Measurements from ENCODE around the gene KIRREL2. TPM values are rescaled to one million over a fixed set of nuclear protein-coding genes. Genes with fewer than 3 reads are reported as not detected.

Gene KIRREL2
- total and polyA plus RNA-seq, 2 experiments from 2014 or later = 3.6 to 9.9 TPM

DNA sequence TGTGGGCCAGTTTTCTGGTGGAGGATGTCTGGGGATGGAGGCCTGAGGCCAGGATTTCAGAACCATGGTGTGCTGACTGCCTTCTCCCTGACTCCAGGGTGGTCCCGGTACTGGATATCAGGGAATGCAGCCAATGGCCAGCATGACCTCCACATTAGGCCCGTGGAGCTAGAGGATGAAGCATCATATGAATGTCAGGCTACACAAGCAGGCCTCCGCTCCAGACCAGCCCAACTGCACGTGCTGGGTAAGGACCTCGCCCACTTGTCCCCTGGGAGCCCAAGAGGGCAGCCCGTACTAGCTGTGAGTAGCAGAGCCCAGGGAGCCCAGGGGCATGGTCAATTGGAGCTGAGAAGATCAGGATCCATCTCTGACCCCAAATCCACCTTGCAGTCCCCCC, 1.6 kb downstream of the KIRREL2 start:
- Mint-ChIP-seq H3K9me3 (no peaks in the 10 kb centered on the region), H3K4me1 (peaks cover 31% of the 10 kb centered on the region), H3K27ac (no peak overlapping the region), H3K27me3 (ENCODE audit: insufficient read depth, low read depth, poor library complexity) (peaks cover 69% of the 10 kb centered on the region), H3K4me3 (no peak overlapping the region; the same call in 2 of the 3 replicates), H3K36me3 (ENCODE audit: low read depth) (no peaks in the 10 kb centered on the region; the same call in 2 of the 3 replicates)
- Histone ChIP-seq H3K79me2 (replicated peaks; ENCODE audit: insufficient read depth) (no peaks in the 10 kb centered on the region), H3K27ac (ENCODE audit: low read depth) (no peak overlapping the region), H3F3A (replicated peaks; ENCODE audit: low read depth) (0 out of 2 replicates have a peak, but pooled peaks cover 3% of the 10 kb centered on the region), H3K27me3 (ENCODE audit: insufficient read depth) (peaks cover 76% of the 10 kb centered on the region), H3K4me2 (no peak overlapping the region), H2AFZ (no peak overlapping the region), H3K4me3 (no peak overlapping the region), H3K36me3 (ENCODE audit: insufficient read depth) (no peaks in the 10 kb centered on the region; the same call in 1 of the 2 replicates), H3K9me2 (ENCODE audit: insufficient read depth) (no peaks in the 10 kb centered on the region), H4K20me1 (replicated peaks; ENCODE audit: insufficient read depth) (no peaks in the 10 kb centered on the region), H3K4me1 (ENCODE audit: insufficient read depth) (peaks cover 23% of the 10 kb centered on the region)
- TF ChIP-seq, protein P1, sequence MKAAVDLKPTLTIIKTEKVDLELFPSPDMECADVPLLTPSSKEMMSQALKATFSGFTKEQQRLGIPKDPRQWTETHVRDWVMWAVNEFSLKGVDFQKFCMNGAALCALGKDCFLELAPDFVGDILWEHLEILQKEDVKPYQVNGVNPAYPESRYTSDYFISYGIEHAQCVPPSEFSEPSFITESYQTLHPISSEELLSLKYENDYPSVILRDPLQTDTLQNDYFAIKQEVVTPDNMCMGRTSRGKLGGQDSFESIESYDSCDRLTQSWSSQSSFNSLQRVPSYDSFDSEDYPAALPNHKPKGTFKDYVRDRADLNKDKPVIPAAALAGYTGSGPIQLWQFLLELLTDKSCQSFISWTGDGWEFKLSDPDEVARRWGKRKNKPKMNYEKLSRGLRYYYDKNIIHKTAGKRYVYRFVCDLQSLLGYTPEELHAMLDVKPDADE (IDR thresholded peaks at IDR 0.05) = no peak
- TF ChIP-seq, protein P2, sequence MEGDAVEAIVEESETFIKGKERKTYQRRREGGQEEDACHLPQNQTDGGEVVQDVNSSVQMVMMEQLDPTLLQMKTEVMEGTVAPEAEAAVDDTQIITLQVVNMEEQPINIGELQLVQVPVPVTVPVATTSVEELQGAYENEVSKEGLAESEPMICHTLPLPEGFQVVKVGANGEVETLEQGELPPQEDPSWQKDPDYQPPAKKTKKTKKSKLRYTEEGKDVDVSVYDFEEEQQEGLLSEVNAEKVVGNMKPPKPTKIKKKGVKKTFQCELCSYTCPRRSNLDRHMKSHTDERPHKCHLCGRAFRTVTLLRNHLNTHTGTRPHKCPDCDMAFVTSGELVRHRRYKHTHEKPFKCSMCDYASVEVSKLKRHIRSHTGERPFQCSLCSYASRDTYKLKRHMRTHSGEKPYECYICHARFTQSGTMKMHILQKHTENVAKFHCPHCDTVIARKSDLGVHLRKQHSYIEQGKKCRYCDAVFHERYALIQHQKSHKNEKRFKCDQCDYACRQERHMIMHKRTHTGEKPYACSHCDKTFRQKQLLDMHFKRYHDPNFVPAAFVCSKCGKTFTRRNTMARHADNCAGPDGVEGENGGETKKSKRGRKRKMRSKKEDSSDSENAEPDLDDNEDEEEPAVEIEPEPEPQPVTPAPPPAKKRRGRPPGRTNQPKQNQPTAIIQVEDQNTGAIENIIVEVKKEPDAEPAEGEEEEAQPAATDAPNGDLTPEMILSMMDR (conservative IDR thresholded peaks at IDR 0.05; ENCODE audit: low read depth in 2 of 2) = no peak
- TF ChIP-seq, protein P3, sequence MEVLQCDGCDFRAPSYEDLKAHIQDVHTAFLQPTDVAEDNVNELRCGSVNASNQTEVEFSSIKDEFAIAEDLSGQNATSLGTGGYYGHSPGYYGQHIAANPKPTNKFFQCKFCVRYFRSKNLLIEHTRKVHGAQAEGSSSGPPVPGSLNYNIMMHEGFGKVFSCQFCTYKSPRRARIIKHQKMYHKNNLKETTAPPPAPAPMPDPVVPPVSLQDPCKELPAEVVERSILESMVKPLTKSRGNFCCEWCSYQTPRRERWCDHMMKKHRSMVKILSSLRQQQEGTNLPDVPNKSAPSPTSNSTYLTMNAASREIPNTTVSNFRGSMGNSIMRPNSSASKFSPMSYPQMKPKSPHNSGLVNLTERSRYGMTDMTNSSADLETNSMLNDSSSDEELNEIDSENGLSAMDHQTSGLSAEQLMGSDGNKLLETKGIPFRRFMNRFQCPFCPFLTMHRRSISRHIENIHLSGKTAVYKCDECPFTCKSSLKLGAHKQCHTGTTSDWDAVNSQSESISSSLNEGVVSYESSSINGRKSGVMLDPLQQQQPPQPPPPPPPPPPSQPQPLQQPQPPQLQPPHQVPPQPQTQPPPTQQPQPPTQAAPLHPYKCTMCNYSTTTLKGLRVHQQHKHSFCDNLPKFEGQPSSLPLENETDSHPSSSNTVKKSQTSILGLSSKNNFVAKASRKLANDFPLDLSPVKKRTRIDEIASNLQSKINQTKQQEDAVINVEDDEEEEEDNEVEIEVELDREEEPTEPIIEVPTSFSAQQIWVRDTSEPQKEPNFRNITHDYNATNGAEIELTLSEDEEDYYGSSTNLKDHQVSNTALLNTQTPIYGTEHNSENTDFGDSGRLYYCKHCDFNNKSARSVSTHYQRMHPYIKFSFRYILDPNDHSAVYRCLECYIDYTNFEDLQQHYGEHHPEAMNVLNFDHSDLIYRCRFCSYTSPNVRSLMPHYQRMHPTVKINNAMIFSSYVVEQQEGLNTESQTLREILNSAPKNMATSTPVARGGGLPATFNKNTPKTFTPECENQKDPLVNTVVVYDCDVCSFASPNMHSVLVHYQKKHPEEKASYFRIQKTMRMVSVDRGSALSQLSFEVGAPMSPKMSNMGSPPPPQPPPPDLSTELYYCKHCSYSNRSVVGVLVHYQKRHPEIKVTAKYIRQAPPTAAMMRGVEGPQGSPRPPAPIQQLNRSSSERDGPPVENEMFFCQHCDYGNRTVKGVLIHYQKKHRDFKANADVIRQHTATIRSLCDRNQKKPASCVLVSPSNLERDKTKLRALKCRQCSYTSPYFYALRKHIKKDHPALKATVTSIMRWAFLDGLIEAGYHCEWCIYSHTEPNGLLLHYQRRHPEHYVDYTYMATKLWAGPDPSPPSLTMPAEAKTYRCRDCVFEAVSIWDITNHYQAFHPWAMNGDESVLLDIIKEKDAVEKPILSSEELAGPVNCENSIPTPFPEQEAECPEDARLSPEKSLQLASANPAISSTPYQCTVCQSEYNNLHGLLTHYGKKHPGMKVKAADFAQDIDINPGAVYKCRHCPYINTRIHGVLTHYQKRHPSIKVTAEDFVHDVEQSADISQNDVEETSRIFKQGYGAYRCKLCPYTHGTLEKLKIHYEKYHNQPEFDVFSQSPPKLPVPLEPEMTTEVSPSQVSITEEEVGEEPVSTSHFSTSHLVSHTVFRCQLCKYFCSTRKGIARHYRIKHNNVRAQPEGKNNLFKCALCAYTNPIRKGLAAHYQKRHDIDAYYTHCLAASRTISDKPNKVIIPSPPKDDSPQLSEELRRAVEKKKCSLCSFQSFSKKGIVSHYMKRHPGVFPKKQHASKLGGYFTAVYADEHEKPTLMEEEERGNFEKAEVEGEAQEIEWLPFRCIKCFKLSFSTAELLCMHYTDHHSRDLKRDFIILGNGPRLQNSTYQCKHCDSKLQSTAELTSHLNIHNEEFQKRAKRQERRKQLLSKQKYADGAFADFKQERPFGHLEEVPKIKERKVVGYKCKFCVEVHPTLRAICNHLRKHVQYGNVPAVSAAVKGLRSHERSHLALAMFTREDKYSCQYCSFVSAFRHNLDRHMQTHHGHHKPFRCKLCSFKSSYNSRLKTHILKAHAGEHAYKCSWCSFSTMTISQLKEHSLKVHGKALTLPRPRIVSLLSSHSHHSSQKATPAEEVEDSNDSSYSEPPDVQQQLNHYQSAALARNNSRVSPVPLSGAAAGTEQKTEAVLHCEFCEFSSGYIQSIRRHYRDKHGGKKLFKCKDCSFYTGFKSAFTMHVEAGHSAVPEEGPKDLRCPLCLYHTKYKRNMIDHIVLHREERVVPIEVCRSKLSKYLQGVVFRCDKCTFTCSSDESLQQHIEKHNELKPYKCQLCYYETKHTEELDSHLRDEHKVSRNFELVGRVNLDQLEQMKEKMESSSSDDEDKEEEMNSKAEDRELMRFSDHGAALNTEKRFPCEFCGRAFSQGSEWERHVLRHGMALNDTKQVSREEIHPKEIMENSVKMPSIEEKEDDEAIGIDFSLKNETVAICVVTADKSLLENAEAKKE (CRISPR knock-in tag; IDR thresholded peaks at IDR 0.05) = no peak
- TF ChIP-seq, protein P4, sequence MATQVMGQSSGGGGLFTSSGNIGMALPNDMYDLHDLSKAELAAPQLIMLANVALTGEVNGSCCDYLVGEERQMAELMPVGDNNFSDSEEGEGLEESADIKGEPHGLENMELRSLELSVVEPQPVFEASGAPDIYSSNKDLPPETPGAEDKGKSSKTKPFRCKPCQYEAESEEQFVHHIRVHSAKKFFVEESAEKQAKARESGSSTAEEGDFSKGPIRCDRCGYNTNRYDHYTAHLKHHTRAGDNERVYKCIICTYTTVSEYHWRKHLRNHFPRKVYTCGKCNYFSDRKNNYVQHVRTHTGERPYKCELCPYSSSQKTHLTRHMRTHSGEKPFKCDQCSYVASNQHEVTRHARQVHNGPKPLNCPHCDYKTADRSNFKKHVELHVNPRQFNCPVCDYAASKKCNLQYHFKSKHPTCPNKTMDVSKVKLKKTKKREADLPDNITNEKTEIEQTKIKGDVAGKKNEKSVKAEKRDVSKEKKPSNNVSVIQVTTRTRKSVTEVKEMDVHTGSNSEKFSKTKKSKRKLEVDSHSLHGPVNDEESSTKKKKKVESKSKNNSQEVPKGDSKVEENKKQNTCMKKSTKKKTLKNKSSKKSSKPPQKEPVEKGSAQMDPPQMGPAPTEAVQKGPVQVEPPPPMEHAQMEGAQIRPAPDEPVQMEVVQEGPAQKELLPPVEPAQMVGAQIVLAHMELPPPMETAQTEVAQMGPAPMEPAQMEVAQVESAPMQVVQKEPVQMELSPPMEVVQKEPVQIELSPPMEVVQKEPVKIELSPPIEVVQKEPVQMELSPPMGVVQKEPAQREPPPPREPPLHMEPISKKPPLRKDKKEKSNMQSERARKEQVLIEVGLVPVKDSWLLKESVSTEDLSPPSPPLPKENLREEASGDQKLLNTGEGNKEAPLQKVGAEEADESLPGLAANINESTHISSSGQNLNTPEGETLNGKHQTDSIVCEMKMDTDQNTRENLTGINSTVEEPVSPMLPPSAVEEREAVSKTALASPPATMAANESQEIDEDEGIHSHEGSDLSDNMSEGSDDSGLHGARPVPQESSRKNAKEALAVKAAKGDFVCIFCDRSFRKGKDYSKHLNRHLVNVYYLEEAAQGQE (IDR thresholded peaks at IDR 0.05; ENCODE audit: unreplicated experiment) = no peak
- no peak for ATAC-seq
- DNase-seq (ENCODE audit: low spot score) = no peak
